Bronchial epithelial cell (primary cell): ENCODE measurements around the gene ZNF205. TPM values are rescaled to one million over a fixed set of nuclear protein-coding genes. Genes with fewer than 3 reads are reported as not detected.

Experiments used
- DNase-seq: peaks from one replicate; pipeline ENCODE4 v3.0.0-alpha.2; 2010; ENCODE audit warnings: low read depth
- FAIRE-seq: peaks from 2 replicates; lab custom pipeline; 2011; peaks lifted over from hg19 to GRCh38; lab: Jason Lieb, UNC
- H3K27me3 ChIP-seq: 2 replicates; pipeline ENCODE4 v1.5.1; 2011; ENCODE audit warnings: low read length; ENCODE audit not compliant: control insufficient read depth, insufficient read depth
- H3K36me3 ChIP-seq: 2 replicates; pipeline ENCODE4 v1.5.1; 2011; ENCODE audit warnings: low read length; ENCODE audit not compliant: control insufficient read depth, insufficient read depth
- H3K4me3 ChIP-seq: 2 replicates; pipeline ENCODE4 v1.5.1; 2011; ENCODE audit warnings: mild to moderate bottlenecking, low read depth, low read length, control low read depth
- CTCF ChIP-seq: IDR thresholded peaks from 2 replicates; pipeline ENCODE4 v1.5.1; 2011; ENCODE audit warnings: mild to moderate bottlenecking, moderate library complexity, low read length, control low read depth, inconsistent platforms; ENCODE audit not compliant: insufficient read depth, severe bottlenecking
- total RNA-seq: library from RNA; depleted of rRNA; stranded (reverse); fragments of >200 nt; gene quantifications from 2 replicates; pipeline ENCODE4 v1.2.1, GENCODE V29; 2014

The ZNF205 gene
- total RNA-seq = 17.5 and 22.4 TPM in 2 replicates

- DNase-seq (peak; percentile 59), FAIRE-seq (no peak)
- peak within 1 kb of the TSS; percentile 95 for H3K4me3 ChIP-seq
- peaks cover 12% of the 10 kb centered on the region for H3K36me3 ChIP-seq
- no peak for TF ChIP-seq CTCF
- H3K27me3 ChIP-seq = no peaks in the 10 kb centered on the region
These were observed at the start of gene ZNF205 for GRCh38 chr16:3112058-3112880. Gene ZNF205, plus strand, starts transcription at chr16:3112586. Its CDS starts 845 bp downstream, at chr16:3113431.

GRCh38 chr16:3063625-3064386 lies 48.6 kb upstream of the ZNF205 start:
- Histone ChIP-seq H3K4me3 (no peak overlapping the region), H3K36me3 (no peaks in the 10 kb centered on the region), H3K27me3 (no peaks in the 10 kb centered on the region)
- FAIRE-seq (no peak), DNase-seq (no peak)
- TF ChIP-seq CTCF = no peak

GRCh38 chr16:3065069-3065741 lies 47.2 kb upstream of the ZNF205 start, which contains the start of gene IL32:
Gene IL32, plus strand, starts transcription at chr16:3065640. Its CDS starts 172 bp downstream, at chr16:3065812.
- H3K27me3 ChIP-seq = no peaks in the 10 kb centered on the region
- DNase-seq (peak; percentile 78), FAIRE-seq (no peak)
- H3K36me3 ChIP-seq = no peaks in the 10 kb centered on the region
- TF ChIP-seq CTCF = no peak
- peak within 1 kb of the TSS; percentile 16 for H3K4me3 ChIP-seq

- no peaks in the 10 kb centered on the region for H3K36me3 ChIP-seq
- peak overlapping the region; percentile 16 for H3K4me3 ChIP-seq
- DNase-seq (no peak), FAIRE-seq (no peak)
- no peaks in the 10 kb centered on the region for H3K27me3 ChIP-seq
- no peak for TF ChIP-seq CTCF
These were observed 46.5 kb upstream of the ZNF205 start for GRCh38 chr16:3065742-3066439.

GRCh38 chr16:3066440-3066748 lies 46.0 kb upstream of the ZNF205 start:
- TF ChIP-seq CTCF = no peak
- FAIRE-seq (no peak), DNase-seq (no peak)
- Histone ChIP-seq H3K36me3 (no peaks in the 10 kb centered on the region), H3K4me3 (peak overlapping the region; percentile 16), H3K27me3 (no peaks in the 10 kb centered on the region)
